Daoy (cell line): Measurements from ENCODE around the gene CCIN. TPM values are rescaled to one million over a fixed set of nuclear protein-coding genes. Genes with fewer than 3 reads are reported as not detected.
A peak's percentile ranks its signal among the peaks of the same experiment; 100 is the strongest.

Experiments used
- DNase-seq: peaks from one replicate; pipeline ENCODE4 v3.0.0-alpha.2; 2015; ENCODE audit warnings: low read depth
- total RNA-seq: library from RNA; depleted of rRNA; stranded (reverse); fragments of >200 nt; shearing (Covaris generic); gene quantifications from 2 replicates; pipeline ENCODE4 v1.2.3, GENCODE V29; 2014

The CCIN gene
- total RNA-seq, 1 experiment from 2014 or later, result 0.74 TPM

DNA sequence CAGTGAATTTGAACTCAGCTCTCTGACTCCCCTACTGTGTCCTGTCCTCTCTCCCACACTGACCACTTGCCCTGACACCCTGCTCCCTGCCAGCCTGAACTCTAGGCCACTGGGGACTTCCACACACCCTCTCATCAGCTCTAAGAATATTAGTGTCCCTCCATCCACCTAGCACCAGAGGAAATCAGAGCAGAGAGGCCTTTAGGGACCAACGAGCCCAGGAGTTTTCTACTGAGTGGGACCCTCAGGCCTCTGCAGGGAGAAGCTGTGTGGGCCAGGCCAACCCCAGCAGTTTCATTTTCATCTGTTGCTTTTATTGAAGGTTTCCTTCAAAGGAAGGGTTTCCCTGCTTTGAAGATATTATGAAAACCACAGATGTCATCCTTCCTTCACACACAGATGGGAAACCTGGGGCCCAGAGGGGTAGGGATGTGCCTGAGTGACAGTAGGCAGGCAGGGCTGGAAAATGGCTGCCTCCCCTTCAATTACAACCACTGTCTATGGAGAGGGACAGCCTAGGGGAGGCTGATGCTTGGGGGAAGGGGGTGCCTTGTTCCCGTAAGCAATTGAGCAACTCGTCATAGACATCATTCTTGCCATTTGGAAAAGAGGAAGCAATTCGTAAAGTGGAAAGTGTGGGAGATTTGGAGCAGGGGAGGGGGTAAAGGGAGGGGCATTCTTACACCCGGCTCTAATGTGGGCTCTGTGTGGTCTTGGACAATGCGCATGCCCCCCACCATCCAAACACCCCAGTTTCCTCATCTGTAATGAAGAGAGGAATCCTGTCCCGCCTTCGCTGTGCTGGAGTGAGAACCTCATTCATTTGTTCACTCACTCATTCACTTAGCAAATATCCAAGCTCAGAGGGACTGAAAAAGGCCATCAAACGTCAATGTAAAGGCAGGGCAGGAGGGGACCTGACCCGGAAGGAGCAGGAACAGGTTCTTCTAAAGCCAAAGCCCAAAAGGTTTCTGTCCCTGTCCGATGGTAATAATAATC, 28.8 kb upstream of the CCIN start:
- no peak for DNase-seq

DNA sequence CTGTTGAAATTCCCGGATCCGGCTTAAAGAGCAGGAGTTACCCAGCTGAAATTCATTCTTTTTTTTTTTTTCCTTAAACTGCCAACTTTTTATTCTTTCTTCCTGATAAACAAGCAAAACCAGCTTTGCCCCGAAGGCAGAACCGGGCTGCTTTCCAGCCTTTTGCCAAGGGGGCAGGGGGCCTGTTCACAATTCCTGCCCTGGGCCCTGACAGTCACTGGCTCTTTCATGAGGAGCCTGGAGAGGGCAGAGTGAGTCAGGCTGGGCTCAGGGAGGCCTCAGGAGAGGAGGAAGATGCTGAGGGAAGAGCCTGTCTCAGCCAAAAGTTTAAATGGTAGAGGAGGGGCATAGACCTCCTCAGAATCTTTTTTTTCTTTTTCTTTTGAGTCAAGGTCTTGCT, 27.9 kb upstream of the CCIN start:
- DNase-seq, result peak; percentile 65

DNA sequence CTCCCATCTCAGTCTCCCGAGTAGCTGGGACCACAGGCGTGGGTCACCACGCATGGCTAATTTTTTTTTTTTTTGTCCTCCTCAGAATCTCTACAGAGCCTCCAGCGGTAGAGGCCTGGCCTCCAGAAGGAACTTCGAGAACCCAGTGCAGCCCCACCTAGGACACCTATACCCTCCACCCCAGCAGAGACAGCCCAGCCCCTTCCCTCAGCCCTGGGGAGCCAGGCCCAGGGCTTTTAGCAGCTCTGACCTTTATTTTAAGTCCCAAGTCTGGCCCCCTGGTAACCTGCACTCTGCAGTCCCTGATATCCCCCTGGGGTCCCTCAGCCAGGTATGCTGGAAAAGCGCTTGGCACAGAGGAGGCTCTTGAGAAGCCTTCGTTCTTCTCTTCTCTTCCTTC, 27.4 kb upstream of the CCIN start:
- DNase-seq, result no peak

DNA sequence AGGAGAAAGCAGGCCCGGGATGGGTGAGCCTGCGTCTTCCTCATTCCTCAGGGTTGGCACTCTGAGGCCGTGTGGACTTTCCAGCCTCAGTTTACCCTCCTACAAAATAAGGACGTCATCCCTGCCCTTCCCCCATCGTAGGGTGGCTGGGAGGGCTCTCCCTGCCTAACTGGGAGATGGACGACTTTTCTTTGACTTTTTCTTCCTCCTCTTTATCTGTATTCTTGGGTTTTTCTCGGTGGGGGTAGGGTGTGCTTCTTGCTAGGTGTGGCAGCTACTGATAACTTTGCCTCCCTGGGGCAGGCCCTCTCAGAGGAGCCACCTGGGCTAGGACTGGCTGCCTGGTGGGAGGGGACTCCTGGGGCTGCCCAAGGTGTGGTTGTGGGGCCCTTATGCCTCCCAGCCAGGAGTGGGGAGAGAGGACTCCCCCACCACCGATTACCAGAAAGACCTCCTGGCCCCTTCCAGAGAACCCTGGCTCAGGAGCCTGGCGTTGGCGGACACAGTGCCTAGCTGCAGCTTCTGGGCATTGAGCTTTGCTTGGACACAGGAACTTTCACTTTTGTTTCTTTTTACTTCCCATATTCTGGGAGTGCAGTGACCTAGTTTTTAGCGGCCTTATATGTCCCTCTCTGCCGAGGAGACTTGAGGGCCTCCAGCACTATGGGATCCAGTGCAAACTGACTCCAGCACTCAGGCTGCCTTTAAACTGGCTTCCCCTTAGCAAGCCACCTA, 26.5 kb upstream of the CCIN start:
- DNase-seq, result no peak

DNA sequence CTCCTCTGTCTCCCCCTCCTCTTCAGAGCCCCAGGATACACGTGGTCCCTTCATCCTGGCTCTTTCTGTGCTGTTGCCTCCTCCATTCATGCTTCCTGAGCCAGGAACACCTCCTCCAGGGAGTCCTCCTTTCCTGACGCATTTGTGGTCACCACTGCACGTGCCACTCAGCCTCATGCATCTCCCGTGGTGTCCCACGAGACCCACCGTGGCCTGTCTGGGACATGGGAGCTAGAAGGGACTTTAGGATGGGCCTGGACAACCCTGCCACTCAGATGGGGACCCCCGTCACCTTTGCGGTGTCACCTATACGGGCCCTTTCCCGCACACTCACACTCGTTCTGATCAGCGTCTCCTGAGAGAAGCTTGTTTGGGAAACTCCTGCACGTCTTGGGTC, 25.9 kb upstream of the CCIN start:
- DNase-seq, result no peak

DNA sequence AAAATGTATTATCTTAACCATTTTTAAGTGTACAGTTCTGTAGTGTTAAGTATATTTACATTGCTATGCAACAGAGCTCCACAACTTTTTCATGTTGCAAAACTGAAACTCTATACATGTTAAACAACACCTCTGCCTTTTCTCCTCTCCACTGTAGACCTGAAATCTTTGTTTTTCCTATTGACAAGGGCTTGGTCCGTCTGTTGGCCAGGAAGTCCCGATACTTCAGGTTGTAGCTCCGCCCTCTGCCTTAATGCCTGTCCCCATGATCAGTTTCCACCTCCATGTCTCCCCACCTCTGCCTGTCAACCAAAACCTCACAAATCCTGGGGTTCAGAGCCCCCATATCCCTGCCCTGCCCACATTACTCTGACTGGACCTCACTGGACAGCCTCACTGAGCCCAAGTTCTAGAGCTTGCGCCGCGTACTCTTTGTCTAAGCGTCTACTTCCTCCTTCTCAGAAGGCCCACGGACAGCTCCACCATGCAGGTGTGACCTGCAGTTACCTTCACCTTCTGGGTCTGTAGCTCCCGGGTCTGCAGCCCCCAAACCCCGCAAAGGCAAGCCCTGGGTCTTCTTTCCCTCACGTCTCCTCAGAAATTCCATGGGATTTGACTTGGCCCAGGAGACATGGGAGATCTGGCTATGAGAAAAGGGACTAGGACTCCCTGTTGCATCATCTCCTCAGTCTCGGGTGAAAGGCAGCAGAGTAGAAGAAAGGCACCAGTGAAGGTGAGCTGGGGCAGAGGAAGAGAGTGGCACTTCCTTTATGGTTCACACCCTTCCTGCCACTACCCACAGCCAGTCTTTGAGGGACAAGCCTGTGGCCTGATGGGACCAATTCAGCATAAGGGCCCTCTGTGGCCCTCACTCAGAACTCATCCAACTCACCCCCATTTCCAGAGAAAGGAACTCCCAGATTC, 24.6 kb upstream of the CCIN start:
- DNase-seq, result no peak

DNA sequence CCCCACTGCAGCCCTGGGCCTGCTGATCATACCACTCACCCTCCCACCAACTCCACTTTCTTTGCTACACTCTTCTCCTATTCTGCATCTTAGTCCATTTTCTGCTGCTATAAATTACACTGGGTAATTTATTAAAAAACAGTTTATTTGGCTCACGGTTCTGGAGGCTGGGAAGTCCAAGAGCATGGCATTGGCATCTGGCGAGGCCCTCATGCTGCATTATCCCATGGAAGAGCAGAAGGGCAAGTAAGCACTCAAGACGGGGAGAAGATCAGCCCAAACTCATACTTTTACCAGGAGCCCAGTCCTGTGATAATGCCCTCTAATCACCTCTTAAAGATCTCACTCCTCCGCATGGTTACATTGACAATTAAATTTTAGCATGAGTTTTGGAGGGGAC, 23.2 kb upstream of the CCIN start:
- no peak for DNase-seq

DNA sequence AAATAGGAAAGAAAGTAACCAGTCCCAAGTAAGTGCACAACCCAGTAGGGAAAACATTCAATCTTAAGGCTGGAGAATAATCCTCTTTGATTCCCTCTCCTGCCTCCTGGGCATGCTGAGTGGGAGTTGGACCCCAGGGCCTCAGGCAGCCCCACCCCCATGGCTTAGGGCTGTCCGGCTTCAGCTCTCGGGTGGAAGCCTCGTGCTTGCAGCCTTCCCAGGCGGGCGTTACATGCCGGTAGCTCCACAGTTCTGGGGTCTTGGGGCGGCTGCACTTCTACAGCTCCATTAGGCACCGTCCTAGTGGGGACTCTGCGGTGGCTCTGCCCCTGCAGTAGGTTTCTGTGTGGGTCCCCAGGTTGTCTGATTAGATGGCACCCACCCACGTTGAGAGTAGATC, 22.5 kb upstream of the CCIN start:
- no peak for DNase-seq

DNA sequence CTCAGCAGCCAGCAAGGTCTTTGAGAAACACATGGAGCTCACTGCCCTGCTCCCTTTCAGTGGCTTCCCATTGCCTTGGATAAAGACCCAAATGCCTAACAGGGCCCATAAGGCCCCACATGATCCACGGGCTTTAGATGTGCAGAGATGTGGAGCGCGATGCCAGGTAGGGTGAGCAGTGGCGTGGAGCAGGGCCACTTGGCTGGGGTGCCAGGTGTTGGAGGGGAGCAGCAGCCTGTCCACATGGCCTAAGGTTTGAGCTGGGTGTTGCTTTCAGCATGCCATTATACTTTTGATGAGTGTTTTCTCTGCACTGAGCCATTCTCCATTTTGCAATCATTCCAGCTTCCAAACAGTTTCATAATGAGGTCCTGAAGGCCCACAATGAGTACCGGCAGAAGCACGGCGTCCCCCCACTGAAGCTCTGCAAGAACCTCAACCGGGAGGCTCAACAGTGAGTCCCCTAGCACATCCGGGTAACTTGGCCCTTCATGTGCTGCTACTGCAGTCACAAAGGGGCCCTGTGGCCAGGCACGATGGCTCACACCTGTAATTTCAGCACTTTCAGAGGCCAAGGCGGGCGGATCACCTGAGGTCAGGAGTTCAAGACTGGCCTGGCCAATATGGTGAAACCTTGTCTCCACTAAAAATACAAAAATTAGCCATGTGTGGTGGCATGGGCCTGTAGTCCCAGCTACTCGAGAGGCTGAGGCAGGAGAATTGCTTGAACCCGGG, 21.6 kb upstream of the CCIN start:
- no peak for DNase-seq

DNA sequence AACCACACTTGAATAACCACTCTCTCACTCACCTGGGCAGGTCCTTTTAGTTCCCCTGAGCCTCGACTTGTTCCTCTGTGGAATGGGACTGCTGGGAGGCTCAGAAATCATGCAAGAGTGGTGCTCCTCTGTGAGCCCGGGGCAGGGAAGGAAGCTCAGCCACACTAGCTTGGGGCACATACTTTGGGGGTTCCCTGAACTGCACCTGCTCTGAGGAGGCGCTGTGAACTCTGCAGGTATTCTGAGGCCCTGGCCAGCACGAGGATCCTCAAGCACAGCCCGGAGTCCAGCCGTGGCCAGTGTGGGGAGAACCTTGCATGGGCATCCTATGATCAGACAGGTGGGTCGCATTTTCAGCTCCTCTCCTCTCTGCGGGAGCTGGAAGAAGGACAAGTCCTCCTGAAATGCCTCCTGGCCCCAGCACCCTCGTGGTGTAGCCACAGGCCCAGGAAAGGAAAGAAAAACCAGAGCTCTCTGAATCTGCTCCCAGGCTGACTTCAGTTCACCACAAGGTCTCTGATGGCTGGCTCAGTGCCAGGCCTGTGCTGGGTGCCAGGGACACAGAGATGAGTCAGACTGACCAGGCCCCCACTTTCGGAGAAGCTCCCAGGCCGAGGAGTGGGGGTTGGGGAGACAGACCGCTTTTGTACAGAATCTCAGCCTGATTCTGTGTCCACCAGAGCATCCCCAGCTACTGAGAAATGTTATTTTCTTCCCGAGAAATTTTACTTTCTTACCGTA, 20.7 kb upstream of the CCIN start:
- peak; percentile 99 for DNase-seq

DNA sequence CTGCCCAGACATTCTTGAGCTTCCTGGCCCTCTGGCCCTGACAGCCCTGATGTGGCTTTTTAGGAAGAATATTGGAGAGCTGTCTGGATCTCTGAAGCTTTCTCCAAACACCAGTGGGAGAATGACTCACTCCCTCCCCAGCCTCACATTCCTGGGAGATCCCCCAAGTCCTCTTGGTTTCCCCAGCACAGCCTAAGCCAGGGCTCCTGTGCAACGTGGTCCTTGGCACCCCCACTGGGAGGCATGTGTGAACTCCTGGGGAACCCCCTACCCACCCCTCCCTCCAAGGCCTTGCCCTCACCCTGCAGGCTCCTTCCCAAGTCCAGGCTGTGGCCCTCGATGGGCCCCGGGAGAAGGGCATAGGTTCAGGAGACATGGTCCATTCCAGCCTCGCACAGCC, 20.0 kb upstream of the CCIN start:
- DNase-seq, result peak; percentile 83

DNA sequence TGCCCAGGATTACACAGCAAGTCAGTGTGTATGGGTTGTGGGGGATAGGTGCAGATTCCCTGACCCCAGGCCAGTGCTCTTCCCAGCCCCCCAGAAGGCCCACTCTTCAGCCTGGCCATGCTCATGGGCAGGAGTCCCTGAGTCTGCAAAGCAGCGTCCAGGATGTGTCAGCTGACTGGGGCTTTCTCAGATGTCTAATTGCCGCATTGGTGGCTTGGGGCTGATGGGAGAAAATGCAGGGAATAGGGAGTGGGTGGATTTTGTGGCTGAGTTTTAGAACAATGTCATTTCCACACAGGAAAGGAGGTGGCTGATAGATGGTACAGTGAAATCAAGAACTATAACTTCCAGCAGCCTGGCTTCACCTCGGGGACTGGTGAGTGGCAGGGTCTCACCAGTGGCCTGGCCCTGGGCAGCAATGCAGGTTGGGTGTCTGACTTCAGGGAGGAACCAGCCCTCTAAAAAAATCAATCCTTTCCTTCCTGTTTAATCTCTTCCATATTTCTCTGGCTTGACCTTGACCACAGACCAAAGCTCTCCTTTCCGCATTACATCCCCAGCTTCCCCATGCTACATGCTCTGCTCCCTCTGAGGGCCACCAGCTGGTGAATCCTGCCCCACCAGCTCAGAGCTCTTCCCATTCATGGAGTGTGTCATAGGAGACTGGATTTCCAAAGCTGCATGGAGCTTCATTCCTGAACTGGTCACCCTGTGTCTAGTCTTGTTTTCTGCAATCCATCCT, 18.4 kb upstream of the CCIN start:
- no peak for DNase-seq

DNA sequence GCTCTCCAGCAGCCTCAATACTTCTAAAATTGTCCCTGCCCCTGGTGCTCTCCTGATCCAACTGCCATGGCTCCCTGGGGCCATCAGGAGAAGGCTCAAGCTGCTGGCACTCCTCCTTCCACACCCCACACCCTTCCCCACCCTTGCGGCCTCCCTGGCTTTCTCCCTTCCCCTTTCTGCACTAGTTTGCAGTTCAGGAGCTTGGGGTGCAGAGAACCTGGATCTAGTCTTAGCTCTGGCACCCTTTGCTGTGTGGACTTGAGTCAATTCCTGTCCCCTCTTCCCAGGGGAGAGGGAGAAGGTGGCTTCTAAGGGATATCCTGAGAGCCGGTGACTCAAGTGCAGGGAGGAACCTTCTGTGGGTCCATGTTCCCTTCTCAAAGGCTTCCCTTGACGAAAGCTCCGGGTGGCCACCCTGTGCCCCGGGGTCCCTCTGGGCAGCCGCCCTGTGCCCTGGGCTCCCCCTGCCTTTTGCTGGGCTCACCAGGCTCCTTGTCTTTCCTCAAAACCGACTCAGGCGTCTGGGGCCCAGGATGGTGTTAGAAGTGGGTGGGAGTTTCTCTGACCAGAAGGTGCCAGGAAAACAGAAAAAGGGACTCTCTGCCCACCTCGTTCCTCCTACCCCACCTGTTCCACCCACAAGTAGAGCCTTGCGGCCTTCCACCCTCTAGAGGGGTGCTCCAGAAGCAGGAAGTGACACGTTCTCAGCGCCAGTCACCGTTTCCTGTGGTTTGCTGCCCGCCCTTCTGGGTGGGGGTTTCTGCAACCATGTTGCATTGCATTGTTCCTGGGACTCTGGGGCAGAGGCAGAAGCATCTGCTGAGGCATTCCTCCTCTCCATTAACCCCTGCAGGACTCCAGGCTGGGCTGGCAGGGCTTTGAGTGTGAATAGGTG, 17.6 kb upstream of the CCIN start:
- DNase-seq, result peak; percentile 93

DNA sequence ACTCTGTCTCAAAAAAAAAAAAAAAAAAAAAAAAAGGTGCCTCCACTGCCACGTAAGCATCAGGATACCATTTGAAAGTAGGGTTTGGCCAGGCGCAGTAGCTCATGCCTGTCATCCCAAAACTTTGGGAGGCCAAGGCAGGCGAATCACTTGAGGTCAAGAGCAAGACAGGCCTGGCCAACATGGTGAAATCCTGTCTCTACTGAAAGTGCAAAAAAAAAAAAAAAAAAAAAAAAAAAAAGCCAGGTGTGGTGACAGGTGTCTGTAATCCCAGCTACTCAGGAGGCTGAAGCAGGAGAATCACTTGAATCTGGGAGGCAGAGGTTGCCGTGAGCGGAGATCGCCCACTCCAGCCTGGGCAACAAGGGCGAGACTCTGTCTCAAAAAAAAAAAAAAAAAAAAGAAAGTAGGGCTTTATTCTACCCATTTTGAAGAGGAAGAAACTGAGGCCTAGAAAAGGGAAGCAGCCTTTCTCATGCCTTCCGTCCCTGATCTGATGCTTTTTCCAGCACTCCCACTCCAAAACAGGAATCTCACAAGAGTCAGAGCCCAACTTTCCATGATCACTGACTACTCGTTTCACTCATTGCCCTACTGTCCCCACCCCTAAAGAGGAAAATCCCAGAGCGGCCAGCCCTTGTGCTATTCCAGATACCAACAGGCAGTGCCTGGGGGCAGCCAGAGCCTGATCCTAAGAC, 16.3 kb upstream of the CCIN start:
- DNase-seq, result no peak

DNA sequence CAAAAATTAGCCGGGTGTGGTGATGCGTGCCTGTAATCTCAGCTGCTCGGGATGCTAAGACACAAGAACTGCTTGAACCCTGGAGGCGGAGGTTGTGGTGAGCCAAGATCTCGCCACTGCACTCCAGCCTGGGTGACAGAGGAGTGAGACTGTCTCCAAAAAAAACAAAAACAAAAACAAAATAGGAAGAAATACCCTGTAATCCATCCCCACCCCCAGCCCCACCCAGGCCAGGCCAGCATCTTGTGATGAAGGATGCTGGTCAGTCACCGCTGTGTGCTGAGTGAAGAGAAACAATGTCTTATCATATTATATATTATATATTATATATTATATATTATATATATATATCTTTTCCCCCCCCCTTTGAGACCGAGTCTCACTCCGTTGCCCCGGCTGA, 15.4 kb upstream of the CCIN start:
- DNase-seq, result no peak

DNA sequence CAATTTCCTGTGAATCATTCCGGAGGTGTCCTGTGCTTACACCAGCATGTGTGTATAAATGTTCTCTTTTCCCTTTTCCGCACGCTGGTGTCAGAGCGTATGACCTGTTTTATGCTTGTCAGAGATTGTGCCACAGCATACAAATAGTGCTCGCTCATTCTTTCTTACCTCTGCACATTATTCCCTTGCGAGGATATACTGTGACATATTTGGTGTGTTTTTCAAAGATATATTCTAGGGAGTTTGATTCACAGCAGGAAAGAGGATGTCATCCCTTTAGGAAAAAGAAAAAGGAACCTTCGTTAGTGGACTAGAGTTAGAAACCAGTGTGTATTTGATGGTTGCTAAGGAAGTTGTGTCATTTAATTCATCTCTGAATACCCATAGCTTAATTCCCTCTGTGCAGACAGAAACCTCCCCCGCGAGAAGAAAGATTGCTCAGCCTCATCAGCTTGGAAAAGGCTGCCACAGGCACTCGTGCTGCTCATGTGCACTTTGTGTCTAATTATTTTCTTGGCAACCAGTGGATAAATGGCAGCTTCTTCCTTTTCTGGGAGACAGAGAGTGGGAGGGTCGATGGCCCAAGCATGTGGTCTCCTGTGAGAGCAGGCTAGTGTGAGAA, 14.7 kb upstream of the CCIN start:
- peak; percentile 83 for DNase-seq

DNA sequence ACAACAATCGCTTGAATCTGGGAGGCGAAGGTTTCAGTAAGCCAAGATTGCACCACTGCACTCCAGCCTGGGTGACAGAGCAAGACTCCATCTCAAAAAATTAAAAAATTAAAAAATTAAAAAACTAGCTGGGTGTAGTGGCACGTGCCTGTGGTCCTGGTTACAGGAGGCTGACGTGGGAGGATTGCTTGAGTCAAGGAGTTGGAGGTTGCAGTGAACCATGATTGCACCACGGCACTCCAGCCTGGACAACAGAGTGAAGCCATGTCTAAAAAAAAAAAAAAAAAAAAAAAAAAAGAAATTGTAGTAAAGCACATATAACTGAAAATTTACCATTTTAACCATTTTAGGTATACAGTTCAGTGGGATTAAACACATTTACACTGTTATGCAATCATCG, 13.1 kb upstream of the CCIN start:
- DNase-seq, result no peak

DNA sequence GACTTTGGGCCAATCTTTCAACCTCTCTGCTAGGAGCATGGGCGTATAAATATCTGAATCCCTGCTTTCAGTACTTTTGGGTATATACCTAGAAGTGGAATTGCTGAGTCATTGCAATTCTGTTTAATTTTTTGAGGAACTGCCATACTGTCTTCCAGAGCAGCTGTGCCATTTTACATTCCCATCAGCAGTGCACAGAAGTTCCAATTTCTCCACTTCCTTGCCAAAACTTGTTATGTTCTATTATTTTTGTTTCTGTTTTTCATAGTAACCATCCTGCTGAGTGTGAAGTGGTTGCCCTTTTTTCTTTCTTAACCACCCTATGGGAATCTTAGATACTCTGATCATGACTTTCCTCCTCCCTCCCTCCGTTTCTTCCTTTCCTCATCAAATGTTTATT, 11.1 kb upstream of the CCIN start:
- no peak for DNase-seq
